Activated CD8-positive, alpha-beta T cell treated with anti-CD3 and anti-CD28 coated beads for 36 hours (primary cell): ENCODE results near the gene RRBP1. TPM values are rescaled to one million over a fixed set of nuclear protein-coding genes. Genes with fewer than 3 reads are reported as not detected.

Source experiments
- ATAC-seq: fragments of 200-7000 bp; cut with Tn5 transposase; one replicate; pipeline ENCODE4 v1.10.0; 2021; ENCODE audit warnings: mild to moderate bottlenecking, moderate library complexity
- CTCF ChIA-PET: fragments of 350-600 bp; sonication (Branson Sonifier 250); formaldehyde crosslinking; loops from one replicate; lab custom pipeline; 2021; ENCODE audit warnings: antibody characterized with exemption; lab: Charles Lee
- POLR2A ChIA-PET: fragments of 350-600 bp; sonication (Branson Sonifier 250); formaldehyde crosslinking; loops from one replicate; lab custom pipeline; 2021; ENCODE audit warnings: antibody characterized with exemption; lab: Charles Lee
- DNase-seq: peaks from one replicate; pipeline ENCODE4 v3.0.0-alpha.2; 2020
- H3K27ac Mint-ChIP-seq: one replicate; pipeline ENCODE4 v1.8.0; 2021; ENCODE audit warnings: mild to moderate bottlenecking, mixed read lengths
- H3K27me3 Mint-ChIP-seq: one replicate; pipeline ENCODE4 v1.8.0; 2021; ENCODE audit warnings: mixed read lengths
- H3K36me3 Mint-ChIP-seq: one replicate; pipeline ENCODE4 v1.8.0; 2021; ENCODE audit warnings: low read depth, mixed read lengths
- H3K4me1 Mint-ChIP-seq: one replicate; pipeline ENCODE4 v1.8.0; 2021; ENCODE audit warnings: low read depth, mixed read lengths
- H3K4me3 Mint-ChIP-seq: one replicate; pipeline ENCODE4 v1.8.0; 2021; ENCODE audit warnings: mild to moderate bottlenecking, moderate library complexity, mixed read lengths
- H3K9me3 Mint-ChIP-seq: one replicate; pipeline ENCODE4 v1.8.0; 2021; ENCODE audit warnings: mixed read lengths
- CTCF ChIP-seq: fragments of 200-600 bp; IDR thresholded peaks from one replicate; pipeline ENCODE4 v1.8.0; 2022; ENCODE audit warnings: antibody characterized with exemption, mild to moderate bottlenecking
- intact Hi-C: fragments of 100-400 bp; cut with micrococcal nuclease; formaldehyde crosslinking; loops from one replicate; pipeline ENCODE4 v1.10.0; 2022
- total RNA-seq, 2 experiments: library from RNA; stranded (reverse); gene quantifications; one replicate each; pipeline ENCODE4 v1.2.3, GENCODE V29; 2021

Gene RRBP1
- total RNA-seq, 2 experiments from 2014 or later = 35.2 to 35.9 TPM

GRCh38 chr20:17726902-17727301, 44.9 kb upstream of the RRBP1 start:
- no peak for TF ChIP-seq CTCF
- no peak for ATAC-seq
- no peak for DNase-seq
- no peaks in the 10 kb centered on the region for H3K9me3 Mint-ChIP-seq
- H3K27ac Mint-ChIP-seq = no peak overlapping the region
- H3K27me3 Mint-ChIP-seq = peaks cover 10% of the 10 kb centered on the region
- intact Hi-C loops = no loop called here
- ChIA-PET POLR2A (no interaction called here), CTCF (no interaction called here)
- H3K4me1 Mint-ChIP-seq = no peaks in the 10 kb centered on the region
- no peaks in the 10 kb centered on the region for H3K36me3 Mint-ChIP-seq
- no peak overlapping the region for H3K4me3 Mint-ChIP-seq

GRCh38 chr20:17725094-17725835, 43.2 kb upstream of the RRBP1 start:
- no peaks in the 10 kb centered on the region for H3K36me3 Mint-ChIP-seq
- H3K4me3 Mint-ChIP-seq = no peak overlapping the region
- POLR2A ChIA-PET = no interaction called here
- no peak for DNase-seq
- intact Hi-C loops = no loop called here
- no peak overlapping the region for H3K27ac Mint-ChIP-seq
- CTCF ChIA-PET = no interaction called here
- H3K27me3 Mint-ChIP-seq = peaks cover 10% of the 10 kb centered on the region
- no peaks in the 10 kb centered on the region for H3K9me3 Mint-ChIP-seq
- H3K4me1 Mint-ChIP-seq = no peaks in the 10 kb centered on the region
- ATAC-seq = no peak
- no peak for TF ChIP-seq CTCF

GRCh38 chr20:17723301-17723691, 41.3 kb upstream of the RRBP1 start:
- intact Hi-C loops = no loop called here
- ChIA-PET CTCF (interaction anchor here (0.8 kb wide), 1 partner anchor 177 kb away, joined by 3 read pairs; no protein-coding TSS in a partner anchor), POLR2A (interaction anchor here (0.7 kb wide), 1 partner anchor 247 kb away, joined by 3 read pairs; no protein-coding TSS in a partner anchor)
- Mint-ChIP-seq H3K36me3 (no peaks in the 10 kb centered on the region), H3K9me3 (no peaks in the 10 kb centered on the region), H3K4me1 (no peaks in the 10 kb centered on the region), H3K27ac (no peak overlapping the region), H3K27me3 (peaks cover 4% of the 10 kb centered on the region), H3K4me3 (no peak overlapping the region)
- DNase-seq (no peak), ATAC-seq (no peak)
- no peak for TF ChIP-seq CTCF

GRCh38 chr20:17722493-17723300, 40.7 kb upstream of the RRBP1 start:
- H3K4me3 Mint-ChIP-seq = no peak overlapping the region
- H3K4me1 Mint-ChIP-seq = no peaks in the 10 kb centered on the region
- POLR2A ChIA-PET = interaction anchor here (0.7 kb wide), 1 partner anchor 247 kb away, joined by 3 read pairs; no protein-coding TSS in a partner anchor
- no peak for TF ChIP-seq CTCF
- H3K9me3 Mint-ChIP-seq = no peaks in the 10 kb centered on the region
- peaks cover 4% of the 10 kb centered on the region for H3K27me3 Mint-ChIP-seq
- ATAC-seq (no peak), DNase-seq (no peak)
- CTCF ChIA-PET = interaction anchor here (0.7 to 0.8 kb wide), 2 partner anchors 8 to 177 kb away, joined by 3 read pairs; no protein-coding TSS in a partner anchor
- intact Hi-C loops = no loop called here
- no peaks in the 10 kb centered on the region for H3K36me3 Mint-ChIP-seq
- no peak overlapping the region for H3K27ac Mint-ChIP-seq
